ENCODE data around the gene EIF4B. TPM values are rescaled to one million over a fixed set of nuclear protein-coding genes. Genes with fewer than 3 reads are reported as not detected.

EIF4B gene
- 763 TPM for total RNA-seq

GRCh38 chr12:53005986-53006809 is at the start of gene EIF4B:
EIF4B (plus strand) TSS chr12:53006456; CDS start chr12:53006484, 28 bp downstream.

GRCh38 chr12:53049571-53050318 is 43.5 kb downstream of the EIF4B start, which contains the start of gene TNS2:
TNS2 (plus strand) TSS chr12:53050065; CDS start chr12:53050186, 121 bp downstream.

GRCh38 chr12:53079226-53080117 is 73.2 kb downstream of the EIF4B start, which contains the start of gene SPRYD3:
SPRYD3 (minus strand) TSS chr12:53079390; CDS start chr12:53079333, 57 bp downstream.

Small RNAs within 50 kb of the gene (small RNA-seq; reads per million reads assigned to genes)
- gene MIR6757 (ENCODE audit: low replicate concordance): not detected

Other genes with a start within 250 kb of the EIF4B start
- not detected for gene KRT76, start 229.1 kb upstream of the EIF4B start, total RNA-seq
- gene KRT3, start 210.3 kb upstream of the EIF4B start, total RNA-seq: not detected
- not detected for gene KRT4, start 192.3 kb upstream of the EIF4B start, total RNA-seq
- gene KRT79, start 172.1 kb upstream of the EIF4B start, total RNA-seq: not detected
- not detected for gene KRT78, start 157.5 kb upstream of the EIF4B start, total RNA-seq
- not detected for gene KRT8, start 101.4 kb upstream of the EIF4B start, total RNA-seq
- gene KRT18, start 57.3 kb upstream of the EIF4B start, total RNA-seq: 1.3 TPM
- 31.6 TPM for gene TNS2, start 43.6 kb downstream of the EIF4B start, total RNA-seq
- gene SPRYD3, start 72.9 kb downstream of the EIF4B start, total RNA-seq: 24.1 TPM
- 3.8 TPM for gene IGFBP6, start 91.2 kb downstream of the EIF4B start, total RNA-seq
- gene SOAT2, start 97.0 kb downstream of the EIF4B start, total RNA-seq: not detected
- gene ZNF740, start 174.3 kb downstream of the EIF4B start, total RNA-seq: 23.2 TPM
- 52.9 TPM for gene CSAD, start 174.5 kb downstream of the EIF4B start, total RNA-seq
- not detected for gene ITGB7, start 200.8 kb downstream of the EIF4B start, total RNA-seq
- 5.0 TPM for gene RARG, start 225.8 kb downstream of the EIF4B start, total RNA-seq

Measured in parietal lobe (tissue), 2 donors.